Thyroid gland (tissue), 4 donors: ENCODE measurements around the gene SETD1B.

Experiments used
- POLR2A ChIP-seq, 2 donors: fragments of 450-650 bp; IDR thresholded peaks; one replicate each; pipeline ENCODE4 v1.6.1; 2017; ENCODE audit warnings: antibody characterized with exemption in 2 of 2, mild to moderate bottlenecking in 2 of 2, moderate library complexity in 1 of 2
- TF ChIP-seq, protein P1 (sequence below), 6 experiments: fragments of 200-600 bp in 3 of 6; fragments of 450-650 bp in 3 of 6; sonication (generic) in 3 of 6; IDR thresholded peaks; one replicate each; pipeline ENCODE4 v1.5.1; 2016 to 2019; ENCODE audit warnings: antibody characterized with exemption in 6 of 6, mild to moderate bottlenecking in 2 of 6, inconsistent platforms in 1 of 6, moderate library complexity in 1 of 6

- TF ChIP-seq, protein P1, sequence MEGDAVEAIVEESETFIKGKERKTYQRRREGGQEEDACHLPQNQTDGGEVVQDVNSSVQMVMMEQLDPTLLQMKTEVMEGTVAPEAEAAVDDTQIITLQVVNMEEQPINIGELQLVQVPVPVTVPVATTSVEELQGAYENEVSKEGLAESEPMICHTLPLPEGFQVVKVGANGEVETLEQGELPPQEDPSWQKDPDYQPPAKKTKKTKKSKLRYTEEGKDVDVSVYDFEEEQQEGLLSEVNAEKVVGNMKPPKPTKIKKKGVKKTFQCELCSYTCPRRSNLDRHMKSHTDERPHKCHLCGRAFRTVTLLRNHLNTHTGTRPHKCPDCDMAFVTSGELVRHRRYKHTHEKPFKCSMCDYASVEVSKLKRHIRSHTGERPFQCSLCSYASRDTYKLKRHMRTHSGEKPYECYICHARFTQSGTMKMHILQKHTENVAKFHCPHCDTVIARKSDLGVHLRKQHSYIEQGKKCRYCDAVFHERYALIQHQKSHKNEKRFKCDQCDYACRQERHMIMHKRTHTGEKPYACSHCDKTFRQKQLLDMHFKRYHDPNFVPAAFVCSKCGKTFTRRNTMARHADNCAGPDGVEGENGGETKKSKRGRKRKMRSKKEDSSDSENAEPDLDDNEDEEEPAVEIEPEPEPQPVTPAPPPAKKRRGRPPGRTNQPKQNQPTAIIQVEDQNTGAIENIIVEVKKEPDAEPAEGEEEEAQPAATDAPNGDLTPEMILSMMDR (IDR thresholded peaks at IDR 0.05): no peak
- peak in 1 of 2 donors; percentile 43 for TF ChIP-seq POLR2A (IDR thresholded peaks at IDR 0.05)
Measured at GRCh38 chr12:121787063-121788025, 16.5 kb upstream of the SETD1B start.
